HCT116 (cell line): Measurements from ENCODE around the gene TLX2.

ENCODE experiments used
- EGR1 ChIP-seq: IDR thresholded peaks from 2 replicates; pipeline ENCODE4 v1.6.1; 2012; ENCODE audit warnings: low read depth
- POLR2AphosphoS5 ChIP-seq: IDR thresholded peaks from 2 replicates; pipeline ENCODE4 v1.6.1; 2011; ENCODE audit warnings: mild to moderate bottlenecking, low read depth, low read length, moderate library complexity
- SIN3A ChIP-seq: IDR thresholded peaks from 2 replicates; pipeline ENCODE4 v1.6.1; 2012; ENCODE audit warnings: low read depth
- SRF ChIP-seq: IDR thresholded peaks from 2 replicates; pipeline ENCODE4 v1.6.1; 2012; ENCODE audit warnings: low read depth
- ZNF274 ChIP-seq: fragments of 200-500 bp; sonication (Bioruptor generic); IDR thresholded peaks from 2 replicates; pipeline ENCODE4 v1.6.1; 2014; ENCODE audit warnings: mild to moderate bottlenecking, low read depth, low read length, inconsistent platforms
- TF ChIP-seq, protein P1 (sequence below), 3 experiments: fragments of 200-600 bp in 1 of 3; sonication (generic) in 1 of 3; IDR thresholded peaks in 2 of 3; conservative IDR thresholded peaks in 1 of 3; 2 replicates each; pipeline ENCODE4 v1.5.1; 2012 to 2017; ENCODE audit warnings: low read depth in 2 of 3, low read length in 2 of 3, antibody characterized with exemption in 1 of 3, borderline replicate concordance in 1 of 3, control low read depth in 1 of 3, mild to moderate bottlenecking in 1 of 3, mixed read lengths in 1 of 3, mixed run types in 1 of 3, moderate library complexity in 1 of 3; ENCODE audit not compliant: insufficient read depth in 1 of 3

DNA sequence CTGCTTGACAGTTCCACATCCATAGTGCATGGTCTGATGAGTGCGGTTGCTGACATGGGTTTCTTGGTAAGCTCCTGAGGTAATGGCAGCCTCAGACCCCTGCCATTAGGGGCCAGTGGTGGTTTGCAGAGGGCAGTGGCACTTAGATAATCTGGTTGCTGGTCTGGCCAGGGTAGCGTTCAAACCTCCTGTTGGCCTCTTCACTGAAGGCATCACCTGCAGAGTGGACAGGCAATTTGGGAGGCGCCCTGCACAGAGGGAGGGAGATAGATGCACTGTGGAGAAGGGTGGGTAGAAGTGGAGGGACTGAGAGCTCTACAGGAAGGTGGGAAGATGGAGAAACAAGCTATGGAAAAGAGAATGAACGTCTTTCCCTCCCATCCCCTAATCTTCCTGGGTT lies 19.2 kb downstream of the TLX2 start:
- no peak for TF ChIP-seq SRF
- TF ChIP-seq, protein P1, sequence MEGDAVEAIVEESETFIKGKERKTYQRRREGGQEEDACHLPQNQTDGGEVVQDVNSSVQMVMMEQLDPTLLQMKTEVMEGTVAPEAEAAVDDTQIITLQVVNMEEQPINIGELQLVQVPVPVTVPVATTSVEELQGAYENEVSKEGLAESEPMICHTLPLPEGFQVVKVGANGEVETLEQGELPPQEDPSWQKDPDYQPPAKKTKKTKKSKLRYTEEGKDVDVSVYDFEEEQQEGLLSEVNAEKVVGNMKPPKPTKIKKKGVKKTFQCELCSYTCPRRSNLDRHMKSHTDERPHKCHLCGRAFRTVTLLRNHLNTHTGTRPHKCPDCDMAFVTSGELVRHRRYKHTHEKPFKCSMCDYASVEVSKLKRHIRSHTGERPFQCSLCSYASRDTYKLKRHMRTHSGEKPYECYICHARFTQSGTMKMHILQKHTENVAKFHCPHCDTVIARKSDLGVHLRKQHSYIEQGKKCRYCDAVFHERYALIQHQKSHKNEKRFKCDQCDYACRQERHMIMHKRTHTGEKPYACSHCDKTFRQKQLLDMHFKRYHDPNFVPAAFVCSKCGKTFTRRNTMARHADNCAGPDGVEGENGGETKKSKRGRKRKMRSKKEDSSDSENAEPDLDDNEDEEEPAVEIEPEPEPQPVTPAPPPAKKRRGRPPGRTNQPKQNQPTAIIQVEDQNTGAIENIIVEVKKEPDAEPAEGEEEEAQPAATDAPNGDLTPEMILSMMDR (IDR thresholded peaks at IDR 0.05 in 2 of 3, conservative IDR thresholded peaks at IDR 0.05 in 1 of 3; ENCODE audit: borderline replicate concordance in 1 of 3, insufficient read depth in 1 of 3, low read depth in 2 of 3, low read length in 2 of 3), result no peak
- no peak for TF ChIP-seq SIN3A
- no peak for TF ChIP-seq EGR1
- no peak for TF ChIP-seq POLR2AphosphoS5
- no peak for TF ChIP-seq ZNF274
